ENCODE results near the gene TRIM45. TPM values are rescaled to one million over a fixed set of nuclear protein-coding genes. Genes with fewer than 3 reads are reported as not detected.
"Not testable (repeated sequence)": the region's sequence is repeated elsewhere in the genome, so short reads cannot be mapped to it uniquely, and the experiment has no call there.

Gene TRIM45
- total RNA-seq (10 to 100 TPM in 1 of 2 donors, 1 to 10 TPM in 1; 6.8 to 12.9 TPM), polyA plus RNA-seq (ENCODE audit: insufficient read length in 2 of 2) (10 to 100 TPM; 11.9 to 16.7 TPM)
- long read RNA-seq, donor 1, transcript TRIM45-201 (6 exons, 3,515 nt): major isoform, 5 of 5 reads
- long read RNA-seq, donor 1, partial matches to known transcripts: 0 of 5 reads
- long read RNA-seq, donor 1, other reads (novel, unspliced or antisense): 0 of 5 reads
- long read RNA-seq, donor 2: 0 reads
- long read RNA-seq, donor 3, partial matches to known transcripts: 0 of 2 reads
- long read RNA-seq, donor 3, other reads (novel, unspliced or antisense): 0 of 2 reads
- long read RNA-seq, donor 4, partial matches to known transcripts: 0 of 4 reads
- long read RNA-seq, donor 4, other reads (novel, unspliced or antisense): 0 of 4 reads

GRCh38 chr1:117121589-117122329 lies at the start of gene TRIM45:
Gene TRIM45 (minus strand): TSS chr1:117121749. CDS start chr1:117121201, 548 bp downstream.
- Histone ChIP-seq H3K27me3 (ENCODE audit: control insufficient read depth, insufficient read depth, low read length) (no peaks in the 10 kb centered on the region), H3K4me3 (ENCODE audit: low read depth, low read length) (peak within 1 kb of the TSS; percentile 89), H3K9me3 (ENCODE audit: control insufficient read depth, insufficient read depth, low read length) (no peaks in the 10 kb centered on the region), H3K27ac (ENCODE audit: low read depth, low read length) (peak within 1 kb of the TSS; percentile 97), H3K4me1 (ENCODE audit: control insufficient read depth, insufficient read depth, low read length) (peaks cover 23% of the 10 kb centered on the region), H3K36me3 (ENCODE audit: control insufficient read depth, insufficient read depth, low read length) (peaks cover 5% of the 10 kb centered on the region)
- under 1% methylated on average over 71 of the region's 71 CpGs for WGBS (ENCODE audit: insufficient coverage)
- DNase-seq (ENCODE audit: low read depth in 4 of 6, low spot score in 6 of 6): peak; percentile 91 to 99 (median 96)

- Histone ChIP-seq H3K36me3 (ENCODE audit: control insufficient read depth, insufficient read depth, low read length) (no peaks in the 10 kb centered on the region), H3K9me3 (ENCODE audit: control insufficient read depth, insufficient read depth, low read length) (no peaks in the 10 kb centered on the region), H3K27me3 (ENCODE audit: control insufficient read depth, insufficient read depth, low read length) (no peaks in the 10 kb centered on the region), H3K4me3 (ENCODE audit: low read depth, low read length) (no peak overlapping the region), H3K27ac (ENCODE audit: low read depth, low read length) (no peak overlapping the region), H3K4me1 (ENCODE audit: control insufficient read depth, insufficient read depth, low read length) (peaks cover 6% of the 10 kb centered on the region)
- DNase-seq (ENCODE audit: low read depth in 4 of 6, low spot score in 6 of 6): no peak
- no CpG with 5 or more reads among the region's 4 CpGs for WGBS (ENCODE audit: insufficient coverage)
Observed at GRCh38 chr1:117169871-117170596, 48.5 kb upstream of the TRIM45 start.

GRCh38 chr1:117167402-117167801 lies 45.9 kb upstream of the TRIM45 start:
- peaks cover 6% of the 10 kb centered on the region for H3K4me1 ChIP-seq (ENCODE audit: control insufficient read depth, insufficient read depth, low read length)
- DNase-seq (ENCODE audit: low read depth in 4 of 6, low spot score in 6 of 6): no peak
- H3K27me3 ChIP-seq (ENCODE audit: control insufficient read depth, insufficient read depth, low read length): no peaks in the 10 kb centered on the region
- no peak overlapping the region for H3K4me3 ChIP-seq (ENCODE audit: low read depth, low read length)
- no peaks in the 10 kb centered on the region for H3K36me3 ChIP-seq (ENCODE audit: control insufficient read depth, insufficient read depth, low read length)
- H3K27ac ChIP-seq (ENCODE audit: low read depth, low read length): no peak overlapping the region
- no peaks in the 10 kb centered on the region for H3K9me3 ChIP-seq (ENCODE audit: control insufficient read depth, insufficient read depth, low read length)

- WGBS (ENCODE audit: insufficient coverage): no CpG with 5 or more reads among the region's 2 CpGs
- Histone ChIP-seq H3K4me1 (ENCODE audit: control insufficient read depth, insufficient read depth, low read length) (no peaks in the 10 kb centered on the region), H3K27ac (ENCODE audit: low read depth, low read length) (no peak overlapping the region), H3K36me3 (ENCODE audit: control insufficient read depth, insufficient read depth, low read length) (no peaks in the 10 kb centered on the region), H3K9me3 (ENCODE audit: control insufficient read depth, insufficient read depth, low read length) (no peaks in the 10 kb centered on the region), H3K4me3 (ENCODE audit: low read depth, low read length) (no peak overlapping the region), H3K27me3 (ENCODE audit: control insufficient read depth, insufficient read depth, low read length) (no peaks in the 10 kb centered on the region)
- no peak for DNase-seq (ENCODE audit: low read depth in 4 of 6, low spot score in 6 of 6)
Observed at GRCh38 chr1:117166076-117166475, 44.5 kb upstream of the TRIM45 start.

GRCh38 chr1:117164209-117164608 lies 42.7 kb upstream of the TRIM45 start:
- no peak overlapping the region for H3K4me3 ChIP-seq (ENCODE audit: low read depth, low read length)
- 72% methylated on average over 3 of the region's 4 CpGs for WGBS (ENCODE audit: insufficient coverage)
- H3K4me1 ChIP-seq (ENCODE audit: control insufficient read depth, insufficient read depth, low read length): no peaks in the 10 kb centered on the region
- DNase-seq (ENCODE audit: low read depth in 4 of 6, low spot score in 6 of 6): no peak
- H3K36me3 ChIP-seq (ENCODE audit: control insufficient read depth, insufficient read depth, low read length): no peaks in the 10 kb centered on the region
- H3K27me3 ChIP-seq (ENCODE audit: control insufficient read depth, insufficient read depth, low read length): no peaks in the 10 kb centered on the region
- no peak overlapping the region for H3K27ac ChIP-seq (ENCODE audit: low read depth, low read length)
- no peaks in the 10 kb centered on the region for H3K9me3 ChIP-seq (ENCODE audit: control insufficient read depth, insufficient read depth, low read length)

- WGBS (ENCODE audit: insufficient coverage): 86% methylated on average over 6 of the region's 6 CpGs
- Histone ChIP-seq H3K36me3 (ENCODE audit: control insufficient read depth, insufficient read depth, low read length) (no peaks in the 10 kb centered on the region), H3K9me3 (ENCODE audit: control insufficient read depth, insufficient read depth, low read length) (no peaks in the 10 kb centered on the region), H3K4me3 (ENCODE audit: low read depth, low read length) (no peak overlapping the region), H3K27ac (ENCODE audit: low read depth, low read length) (no peak overlapping the region), H3K4me1 (ENCODE audit: control insufficient read depth, insufficient read depth, low read length) (no peaks in the 10 kb centered on the region), H3K27me3 (ENCODE audit: control insufficient read depth, insufficient read depth, low read length) (no peaks in the 10 kb centered on the region)
- DNase-seq (ENCODE audit: low read depth in 4 of 6, low spot score in 6 of 6): no peak
Observed at GRCh38 chr1:117162816-117163215, 41.3 kb upstream of the TRIM45 start.

GRCh38 chr1:117161887-117162286 lies 40.3 kb upstream of the TRIM45 start:
- Histone ChIP-seq H3K36me3 (ENCODE audit: control insufficient read depth, insufficient read depth, low read length) (no peaks in the 10 kb centered on the region), H3K4me3 (ENCODE audit: low read depth, low read length) (no peak overlapping the region), H3K27ac (ENCODE audit: low read depth, low read length) (no peak overlapping the region), H3K4me1 (ENCODE audit: control insufficient read depth, insufficient read depth, low read length) (no peaks in the 10 kb centered on the region), H3K9me3 (ENCODE audit: control insufficient read depth, insufficient read depth, low read length) (no peaks in the 10 kb centered on the region), H3K27me3 (ENCODE audit: control insufficient read depth, insufficient read depth, low read length) (no peaks in the 10 kb centered on the region)
- DNase-seq (ENCODE audit: low read depth in 4 of 6, low spot score in 6 of 6): no peak
- WGBS (ENCODE audit: insufficient coverage): no CpG with 5 or more reads among the region's 1 CpG

- H3K36me3 ChIP-seq (ENCODE audit: control insufficient read depth, insufficient read depth, low read length); DNase-seq (ENCODE audit: low read depth in 4 of 6, low spot score in 6 of 6); H3K27me3 ChIP-seq (ENCODE audit: control insufficient read depth, insufficient read depth, low read length); H3K27ac ChIP-seq (ENCODE audit: low read depth, low read length); H3K4me3 ChIP-seq (ENCODE audit: low read depth, low read length); H3K9me3 ChIP-seq (ENCODE audit: control insufficient read depth, insufficient read depth, low read length); H3K4me1 ChIP-seq (ENCODE audit: control insufficient read depth, insufficient read depth, low read length): not testable (repeated sequence)
- WGBS (ENCODE audit: insufficient coverage): 88% methylated on average over 4 of the region's 5 CpGs
Observed at GRCh38 chr1:117151305-117151704, 29.8 kb upstream of the TRIM45 start.

GRCh38 chr1:117150316-117150715 lies 28.8 kb upstream of the TRIM45 start:
- no peak overlapping the region for H3K4me3 ChIP-seq (ENCODE audit: low read depth, low read length)
- DNase-seq (ENCODE audit: low read depth in 4 of 6, low spot score in 6 of 6): no peak
- no peak overlapping the region for H3K27ac ChIP-seq (ENCODE audit: low read depth, low read length)
- H3K36me3 ChIP-seq (ENCODE audit: control insufficient read depth, insufficient read depth, low read length): no peaks in the 10 kb centered on the region
- no peaks in the 10 kb centered on the region for H3K9me3 ChIP-seq (ENCODE audit: control insufficient read depth, insufficient read depth, low read length)
- no peaks in the 10 kb centered on the region for H3K4me1 ChIP-seq (ENCODE audit: control insufficient read depth, insufficient read depth, low read length)
- WGBS (ENCODE audit: insufficient coverage): no CpG with 5 or more reads among the region's 2 CpGs
- no peaks in the 10 kb centered on the region for H3K27me3 ChIP-seq (ENCODE audit: control insufficient read depth, insufficient read depth, low read length)
